Measurements from ENCODE around the gene TBC1D20. TPM values are rescaled to one million over a fixed set of nuclear protein-coding genes. Genes with fewer than 3 reads are reported as not detected.

TBC1D20 gene, protein sequence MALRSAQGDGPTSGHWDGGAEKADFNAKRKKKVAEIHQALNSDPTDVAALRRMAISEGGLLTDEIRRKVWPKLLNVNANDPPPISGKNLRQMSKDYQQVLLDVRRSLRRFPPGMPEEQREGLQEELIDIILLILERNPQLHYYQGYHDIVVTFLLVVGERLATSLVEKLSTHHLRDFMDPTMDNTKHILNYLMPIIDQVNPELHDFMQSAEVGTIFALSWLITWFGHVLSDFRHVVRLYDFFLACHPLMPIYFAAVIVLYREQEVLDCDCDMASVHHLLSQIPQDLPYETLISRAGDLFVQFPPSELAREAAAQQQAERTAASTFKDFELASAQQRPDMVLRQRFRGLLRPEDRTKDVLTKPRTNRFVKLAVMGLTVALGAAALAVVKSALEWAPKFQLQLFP
- 30.3 and 38.5 TPM in 2 replicates for total RNA-seq

GRCh38 chr20:462199-462991, at the start of gene TBC1D20:
Gene TBC1D20 (minus strand): TSS chr20:462533. CDS start chr20:462405, 128 bp downstream.

GRCh38 chr20:407953-408842, 54.1 kb downstream of the TBC1D20 start, which contains the start of gene RBCK1:
Gene RBCK1 (plus strand): TSS chr20:408299. CDS start chr20:408758, 459 bp downstream.

Other genes with a start within 250 kb of the TBC1D20 start
- not detected in 2 replicates for gene DEFB129, start 235.3 kb downstream of the TBC1D20 start, total RNA-seq
- gene DEFB132, start 204.8 kb downstream of the TBC1D20 start, total RNA-seq = not detected in 2 replicates
- 2.4 and 2.6 TPM in 2 replicates for gene C20orf96, start 171.8 kb downstream of the TBC1D20 start, total RNA-seq
- gene ZCCHC3, start 165.0 kb downstream of the TBC1D20 start, total RNA-seq = 9.0 and 11.6 TPM in 2 replicates
- 2.1 and 3.1 TPM in 2 replicates for gene SOX12, start 137.0 kb downstream of the TBC1D20 start, total RNA-seq
- 14.5 and 18.2 TPM in 2 replicates for gene NRSN2, start 115.4 kb downstream of the TBC1D20 start, total RNA-seq
- 35.8 and 82.1 TPM in 2 replicates for gene TRIB3, start 81.8 kb downstream of the TBC1D20 start, total RNA-seq
- gene RBCK1, start 54.2 kb downstream of the TBC1D20 start, total RNA-seq = 49.4 and 54.0 TPM in 2 replicates
- 98.6 and 102 TPM in 2 replicates for gene CSNK2A1, start 81.3 kb upstream of the TBC1D20 start, total RNA-seq
- gene TCF15, start 147.8 kb upstream of the TBC1D20 start, total RNA-seq = 0.09 TPM in 1 of 2 replicates, not detected in the other
- gene SRXN1, start 190.7 kb upstream of the TBC1D20 start, total RNA-seq = 62.6 and 94.9 TPM in 2 replicates
- not detected in 2 replicates for gene SCRT2, start 213.3 kb upstream of the TBC1D20 start, total RNA-seq

Measured in smooth muscle cell of bladder (primary cell).